ENCODE results near the gene HPCAL4. TPM values are rescaled to one million over a fixed set of nuclear protein-coding genes. Genes with fewer than 3 reads are reported as not detected.

HPCAL4 gene
- total RNA-seq, 4 donors from 2014 or later, result 0.55 TPM; not detected in 3

DNA sequence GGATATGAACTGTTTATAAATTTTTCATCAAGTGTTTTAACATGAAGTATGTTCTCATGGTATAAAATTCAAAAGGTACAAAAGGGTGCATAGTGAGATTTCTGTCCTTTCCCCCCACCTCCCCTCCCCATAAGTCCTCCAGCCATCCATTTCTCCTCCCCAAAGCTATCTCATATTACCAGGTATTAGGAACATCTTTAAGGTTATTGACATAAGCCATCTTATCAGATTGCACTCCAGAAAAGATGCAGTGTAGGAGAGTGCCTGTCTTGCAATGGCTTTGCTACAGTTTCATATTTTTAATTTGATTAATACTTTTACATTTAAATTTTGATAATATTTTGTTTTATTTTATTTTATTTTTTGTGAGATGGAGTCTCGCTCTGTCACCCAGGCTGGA, 13.5 kb upstream of the HPCAL4 start:
- DNase-seq (ENCODE audit: low spot score in 2 of 2), result no peak
- H3K4me1 ChIP-seq, result peaks cover 8% of the 10 kb centered on the region
- WGBS, result 95% methylated on average over 1 of the region's 1 CpG
- TF ChIP-seq, protein P1, sequence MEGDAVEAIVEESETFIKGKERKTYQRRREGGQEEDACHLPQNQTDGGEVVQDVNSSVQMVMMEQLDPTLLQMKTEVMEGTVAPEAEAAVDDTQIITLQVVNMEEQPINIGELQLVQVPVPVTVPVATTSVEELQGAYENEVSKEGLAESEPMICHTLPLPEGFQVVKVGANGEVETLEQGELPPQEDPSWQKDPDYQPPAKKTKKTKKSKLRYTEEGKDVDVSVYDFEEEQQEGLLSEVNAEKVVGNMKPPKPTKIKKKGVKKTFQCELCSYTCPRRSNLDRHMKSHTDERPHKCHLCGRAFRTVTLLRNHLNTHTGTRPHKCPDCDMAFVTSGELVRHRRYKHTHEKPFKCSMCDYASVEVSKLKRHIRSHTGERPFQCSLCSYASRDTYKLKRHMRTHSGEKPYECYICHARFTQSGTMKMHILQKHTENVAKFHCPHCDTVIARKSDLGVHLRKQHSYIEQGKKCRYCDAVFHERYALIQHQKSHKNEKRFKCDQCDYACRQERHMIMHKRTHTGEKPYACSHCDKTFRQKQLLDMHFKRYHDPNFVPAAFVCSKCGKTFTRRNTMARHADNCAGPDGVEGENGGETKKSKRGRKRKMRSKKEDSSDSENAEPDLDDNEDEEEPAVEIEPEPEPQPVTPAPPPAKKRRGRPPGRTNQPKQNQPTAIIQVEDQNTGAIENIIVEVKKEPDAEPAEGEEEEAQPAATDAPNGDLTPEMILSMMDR (IDR thresholded peaks at IDR 0.05), result no peak
- no peak for TF ChIP-seq EP300 (IDR thresholded peaks at IDR 0.05)
- no peak for TF ChIP-seq POLR2AphosphoS5 (IDR thresholded peaks at IDR 0.05)
- TF ChIP-seq POLR2A (IDR thresholded peaks at IDR 0.05), result no peak
- peaks cover 10% of the 10 kb centered on the region for H3K27me3 ChIP-seq
- no peak overlapping the region for H3K27ac ChIP-seq
- no peaks in the 10 kb centered on the region for H3K9me3 ChIP-seq
- no peak overlapping the region for H3K4me3 ChIP-seq
- no peaks in the 10 kb centered on the region for H3K36me3 ChIP-seq

- peaks cover 19% of the 10 kb centered on the region for H3K27me3 ChIP-seq
- TF ChIP-seq POLR2AphosphoS5 (IDR thresholded peaks at IDR 0.05) (no peak), POLR2A (IDR thresholded peaks at IDR 0.05) (no peak), EP300 (IDR thresholded peaks at IDR 0.05) (no peak)
- TF ChIP-seq, protein P1 (IDR thresholded peaks at IDR 0.05), result no peak
- no peak for DNase-seq (ENCODE audit: low spot score in 2 of 2)
- WGBS, result 34% methylated on average over 11 of the region's 12 CpGs
- H3K9me3 ChIP-seq, result no peaks in the 10 kb centered on the region
- peak overlapping the region; percentile 6 for H3K4me3 ChIP-seq
- no peaks in the 10 kb centered on the region for H3K36me3 ChIP-seq
- peaks cover 8% of the 10 kb centered on the region for H3K4me1 ChIP-seq
- H3K27ac ChIP-seq, result no peak overlapping the region
Measured at GRCh38 chr1:39701049-39701439, 9.8 kb upstream of the HPCAL4 start.

- WGBS, result 82% methylated on average over 3 of the region's 3 CpGs
Measured at GRCh38 chr1:39700348-39700747, 9.1 kb upstream of the HPCAL4 start.

GRCh38 chr1:39699419-39699818, 8.2 kb upstream of the HPCAL4 start:
- no peak for TF ChIP-seq POLR2A (IDR thresholded peaks at IDR 0.05)
- no peak for TF ChIP-seq EP300 (IDR thresholded peaks at IDR 0.05)
- TF ChIP-seq POLR2AphosphoS5 (IDR thresholded peaks at IDR 0.05), result no peak
- H3K9me3 ChIP-seq, result no peaks in the 10 kb centered on the region
- no peak overlapping the region for H3K27ac ChIP-seq
- peaks cover 8% of the 10 kb centered on the region for H3K4me1 ChIP-seq
- no peak for DNase-seq (ENCODE audit: low spot score in 2 of 2)
- 93% methylated on average over 3 of the region's 3 CpGs for WGBS
- H3K36me3 ChIP-seq, result no peaks in the 10 kb centered on the region
- H3K4me3 ChIP-seq, result no peak overlapping the region
- peaks cover 24% of the 10 kb centered on the region for H3K27me3 ChIP-seq

More at GRCh38 chr1:39700348-39700747, 9.1 kb upstream of the HPCAL4 start:
- Histone ChIP-seq H3K27me3 (peaks cover 24% of the 10 kb centered on the region), H3K27ac (no peak overlapping the region), H3K9me3 (no peaks in the 10 kb centered on the region), H3K4me1 (peaks cover 8% of the 10 kb centered on the region), H3K36me3 (no peaks in the 10 kb centered on the region), H3K4me3 (no peak overlapping the region)
- no peak for DNase-seq (ENCODE audit: low spot score in 2 of 2)
- TF ChIP-seq, protein P1 (IDR thresholded peaks at IDR 0.05), result no peak
- TF ChIP-seq EP300 (IDR thresholded peaks at IDR 0.05) (no peak), POLR2A (IDR thresholded peaks at IDR 0.05) (no peak), POLR2AphosphoS5 (IDR thresholded peaks at IDR 0.05) (no peak)

GRCh38 chr1:39698568-39698967, 7.3 kb upstream of the HPCAL4 start:
- WGBS, result 87% methylated on average over 4 of the region's 4 CpGs
- TF ChIP-seq, protein P1 (IDR thresholded peaks at IDR 0.05), result no peak
- TF ChIP-seq EP300 (IDR thresholded peaks at IDR 0.05) (no peak), POLR2AphosphoS5 (IDR thresholded peaks at IDR 0.05) (no peak), POLR2A (IDR thresholded peaks at IDR 0.05) (no peak)
- Histone ChIP-seq H3K9me3 (no peaks in the 10 kb centered on the region), H3K4me1 (peaks cover 8% of the 10 kb centered on the region), H3K27me3 (peaks cover 26% of the 10 kb centered on the region), H3K27ac (no peak overlapping the region), H3K4me3 (no peak overlapping the region), H3K36me3 (no peaks in the 10 kb centered on the region)
- DNase-seq (ENCODE audit: low spot score in 2 of 2), result no peak

DNA sequence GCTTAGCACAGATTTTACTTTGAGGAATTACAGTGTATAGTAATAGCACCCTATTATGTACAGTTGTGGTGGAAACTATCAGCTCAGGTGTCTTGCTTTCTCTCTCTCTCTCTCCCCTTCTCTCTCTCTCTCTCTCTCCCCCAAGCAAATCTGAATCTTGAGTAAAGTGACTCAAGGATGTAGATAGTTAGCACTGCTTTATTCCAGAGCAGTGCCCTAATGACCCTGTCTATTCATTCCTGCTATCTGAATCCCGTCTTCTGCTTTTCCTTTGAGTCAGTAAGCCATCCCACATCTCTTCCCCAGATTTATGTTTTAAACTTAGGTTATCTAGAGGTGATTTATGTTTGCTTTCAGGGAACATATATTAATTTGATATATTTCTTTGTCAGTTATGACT, 5.2 kb upstream of the HPCAL4 start:
- no peaks in the 10 kb centered on the region for H3K36me3 ChIP-seq
- peaks cover 46% of the 10 kb centered on the region for H3K27me3 ChIP-seq
- no peak overlapping the region for H3K27ac ChIP-seq
- peaks cover 16% of the 10 kb centered on the region for H3K4me1 ChIP-seq
- DNase-seq (ENCODE audit: low spot score in 2 of 2), result no peak
- no peak overlapping the region for H3K4me3 ChIP-seq
- no peak for TF ChIP-seq EP300 (IDR thresholded peaks at IDR 0.05)
- TF ChIP-seq, protein P1 (IDR thresholded peaks at IDR 0.05), result no peak
- no peak for TF ChIP-seq POLR2A (IDR thresholded peaks at IDR 0.05)
- TF ChIP-seq POLR2AphosphoS5 (IDR thresholded peaks at IDR 0.05), result no peak
- WGBS, result 33% methylated on average over 1 of the region's 1 CpG
- no peaks in the 10 kb centered on the region for H3K9me3 ChIP-seq

All from suprapubic skin (tissue), 4 donors.